Measurements from ENCODE around the gene ITPRID2.

GRCh38 chr2:181900007-181900651 is 8.6 kb downstream of the ITPRID2 start:
- TF ChIP-seq CTCF (IDR thresholded peaks at IDR 0.05) (no peak), POLR2A (IDR thresholded peaks at IDR 0.05) (no peak), POLR2AphosphoS5 (IDR thresholded peaks at IDR 0.05; ENCODE audit: insufficient read depth in 1 of 2, low read depth in 1 of 2) (no peak)
